Stimulated activated CD4-positive, alpha-beta T cell treated with anti-CD3 and anti-CD28 coated beads, Interleukin-1b, Interleukin-23, amount 100 ng/mL, for 24 hours (primary cell): ENCODE data around the gene DCDC1.

Experiments used
- DNase-seq, 4 experiments: peaks; one replicate each; pipeline ENCODE4 v3.0.0-alpha.2; 2020; ENCODE audit warnings: low read depth in 4 of 4, low spot score in 1 of 4

The DCDC1 gene

DNA sequence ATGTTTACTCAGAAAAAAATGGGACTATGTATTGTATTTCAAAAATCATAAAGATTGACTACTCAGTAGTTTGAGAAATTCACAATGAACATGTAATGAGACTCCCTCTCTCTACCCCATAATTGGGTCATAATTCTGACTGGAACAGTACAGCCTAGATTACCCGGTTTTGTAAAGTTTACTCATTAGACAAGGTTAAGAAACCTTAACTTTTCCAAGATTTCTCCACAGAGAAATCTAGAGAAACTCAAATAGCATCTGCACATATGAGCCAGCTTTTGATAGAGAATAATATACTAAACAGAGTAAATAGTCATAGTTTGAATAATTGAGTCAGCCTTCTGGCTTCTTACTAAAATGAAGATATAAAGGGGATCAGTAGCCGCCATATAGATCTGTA, 452.3 kb downstream of the DCDC1 start:
- DNase-seq, result no peak

DNA sequence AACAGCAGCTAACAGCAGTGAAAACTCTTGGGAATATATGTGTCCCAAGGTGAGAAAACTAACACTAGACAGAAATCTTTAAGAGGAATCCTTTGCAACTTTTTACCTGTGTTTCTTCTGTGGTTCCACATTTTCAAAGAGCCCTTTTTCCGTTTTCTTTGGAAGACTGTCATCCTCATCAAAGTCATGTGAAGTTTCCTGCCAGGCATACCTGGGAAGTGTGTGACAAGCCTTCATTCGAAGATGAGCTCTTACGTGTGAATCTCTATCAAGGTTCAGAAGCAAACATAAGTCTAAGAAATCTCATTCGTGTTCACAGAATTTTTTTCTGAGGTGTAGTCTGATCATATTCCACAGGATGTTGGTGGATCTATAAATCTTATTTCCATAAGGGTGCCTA, 452.8 kb downstream of the DCDC1 start:
- DNase-seq, result no peak

- DNase-seq, result no peak
Observed at GRCh38 chr11:30914143-30914762, 455.3 kb downstream of the DCDC1 start.

GRCh38 chr11:30911247-30911646, 458.3 kb downstream of the DCDC1 start:
- no peak for DNase-seq

DNA sequence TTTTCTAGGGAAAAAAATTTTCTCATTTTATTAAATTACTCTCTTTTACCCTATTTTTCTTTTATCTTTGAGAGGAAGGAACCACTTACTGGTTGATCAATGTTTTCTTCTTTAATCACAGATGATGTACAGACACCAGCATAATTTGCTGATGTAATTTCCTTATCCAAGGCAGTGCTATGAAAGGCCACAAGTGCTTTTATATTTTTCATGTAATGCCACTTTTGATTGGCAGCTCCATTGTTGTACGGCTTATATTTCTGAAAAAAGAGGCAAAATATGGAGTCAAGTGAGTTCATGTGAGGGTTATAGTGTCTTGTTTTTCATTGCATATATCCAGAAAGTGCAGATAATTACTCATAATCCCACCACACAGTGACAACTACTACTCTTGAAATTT, 460.7 kb downstream of the DCDC1 start:
- no peak for DNase-seq

DNA sequence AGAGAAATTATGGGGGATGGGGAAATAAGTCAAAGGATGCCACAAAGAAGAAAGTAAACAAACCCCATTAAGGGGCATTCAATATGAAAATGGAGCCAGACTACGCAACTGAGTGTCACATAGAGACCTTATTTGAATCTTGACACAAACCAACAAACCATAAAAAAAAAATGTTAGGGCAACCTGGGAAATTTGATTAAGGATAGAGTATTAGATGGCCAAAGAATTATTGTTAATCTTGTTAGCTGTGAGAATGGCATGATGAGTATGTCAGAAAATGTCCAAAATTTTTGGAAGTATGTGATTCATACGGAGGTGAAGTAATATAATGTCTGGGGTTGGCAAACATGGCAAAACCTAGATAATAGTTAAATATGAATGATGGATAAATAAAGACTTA, 461.3 kb downstream of the DCDC1 start:
- DNase-seq, result no peak

DNA sequence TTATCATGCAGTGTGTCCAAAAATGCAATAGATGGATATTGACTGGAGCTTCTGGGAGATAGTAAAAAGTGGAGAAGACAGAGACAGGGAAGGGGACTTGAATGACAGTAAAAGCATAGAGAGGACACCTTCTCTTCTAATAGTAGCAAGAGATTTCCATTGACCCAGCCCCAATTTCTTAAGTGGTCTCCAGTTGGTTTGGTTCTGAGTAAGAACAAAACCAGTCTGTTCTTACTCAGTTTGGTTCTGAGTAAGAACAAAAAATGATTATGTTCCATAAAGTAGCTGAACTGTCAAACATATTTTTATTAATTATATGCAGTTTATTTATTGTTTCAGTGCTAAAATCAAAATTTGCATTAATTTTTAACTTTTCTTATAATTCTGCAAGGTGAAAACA, 466.6 kb downstream of the DCDC1 start:
- no peak for DNase-seq

DNA sequence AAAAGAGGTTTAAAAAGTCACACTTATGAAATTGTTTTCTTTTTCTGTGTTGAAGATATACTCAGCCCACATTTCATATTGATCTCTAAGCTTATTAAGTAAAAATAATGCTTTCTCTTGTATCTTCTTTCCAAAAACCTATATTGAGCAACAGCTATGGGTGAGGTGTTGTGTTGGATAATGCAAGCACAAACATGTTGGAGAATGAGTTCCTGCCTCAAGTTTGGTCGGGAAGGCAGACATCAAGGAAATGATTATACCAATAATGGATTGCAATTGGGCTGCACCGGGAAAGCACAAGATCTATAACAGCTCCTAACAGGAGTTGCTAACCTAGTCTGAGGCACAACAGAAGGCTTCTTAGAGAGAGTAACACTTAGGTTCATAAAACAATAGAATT, 474.5 kb downstream of the DCDC1 start:
- no peak for DNase-seq

- no peak for DNase-seq
Observed at GRCh38 chr11:30893318-30893717, 476.2 kb downstream of the DCDC1 start.

GRCh38 chr11:30889143-30889794, 480.3 kb downstream of the DCDC1 start:
- DNase-seq, result no peak

GRCh38 chr11:30879322-30880005, 490.1 kb downstream of the DCDC1 start:
- DNase-seq, result no peak

DNA sequence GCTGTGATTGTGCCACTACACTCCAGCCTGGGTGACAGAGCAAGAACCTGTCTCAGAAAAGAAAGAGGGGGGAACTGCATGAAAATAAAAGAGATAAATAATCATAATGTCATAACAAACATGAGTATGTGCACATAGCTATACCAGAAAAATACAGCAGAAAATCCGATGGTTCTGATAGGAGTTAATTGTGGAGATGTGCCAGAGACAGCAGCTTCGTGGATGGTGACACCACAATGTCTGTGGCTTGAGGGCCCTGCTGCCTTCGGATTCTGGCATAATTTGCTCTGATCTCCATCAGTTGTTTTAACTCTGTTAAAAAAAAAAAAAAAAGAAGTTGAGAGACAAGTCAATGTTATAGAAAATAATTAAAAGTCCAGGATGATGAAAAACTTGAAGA, 491.1 kb downstream of the DCDC1 start:
- DNase-seq, result no peak

- no peak for DNase-seq
Observed at GRCh38 chr11:30876663-30877396, 492.7 kb downstream of the DCDC1 start.

GRCh38 chr11:30876228-30876627, 493.3 kb downstream of the DCDC1 start:
- no peak for DNase-seq

- DNase-seq, result no peak
Observed at GRCh38 chr11:30875806-30876205, 493.7 kb downstream of the DCDC1 start.

DNA sequence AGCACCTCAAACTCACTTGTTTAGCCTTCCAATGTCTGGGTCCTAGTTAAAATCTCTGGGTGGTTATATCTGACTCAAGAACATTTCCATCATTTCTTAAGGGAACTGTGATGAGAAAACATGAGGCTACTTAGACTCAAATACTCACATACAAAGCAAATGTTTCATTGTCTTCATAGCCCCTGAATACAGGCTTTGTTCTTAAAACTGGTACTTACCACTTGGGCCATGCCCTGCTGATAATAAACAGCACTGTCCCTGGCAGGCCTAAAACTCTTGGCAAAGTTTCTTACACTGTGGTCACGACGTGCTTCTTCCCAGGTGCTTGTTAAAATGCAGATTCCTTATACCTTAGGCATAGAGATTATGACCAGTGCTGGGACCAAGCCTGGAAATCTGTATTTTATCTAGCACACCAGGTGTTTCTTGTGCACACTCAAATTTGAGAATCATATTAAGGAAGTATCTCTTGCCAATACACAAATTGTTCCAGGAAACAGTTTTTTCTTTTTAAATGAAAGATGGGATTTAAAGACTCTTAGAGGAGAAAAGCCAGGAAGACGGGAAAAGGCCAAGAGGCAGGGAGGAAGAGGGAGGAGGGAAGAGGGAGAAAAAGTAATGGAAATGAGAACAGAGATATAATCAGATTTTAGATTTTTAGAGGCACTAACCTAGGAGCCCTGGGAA, 495.5 kb downstream of the DCDC1 start:
- no peak for DNase-seq

DNA sequence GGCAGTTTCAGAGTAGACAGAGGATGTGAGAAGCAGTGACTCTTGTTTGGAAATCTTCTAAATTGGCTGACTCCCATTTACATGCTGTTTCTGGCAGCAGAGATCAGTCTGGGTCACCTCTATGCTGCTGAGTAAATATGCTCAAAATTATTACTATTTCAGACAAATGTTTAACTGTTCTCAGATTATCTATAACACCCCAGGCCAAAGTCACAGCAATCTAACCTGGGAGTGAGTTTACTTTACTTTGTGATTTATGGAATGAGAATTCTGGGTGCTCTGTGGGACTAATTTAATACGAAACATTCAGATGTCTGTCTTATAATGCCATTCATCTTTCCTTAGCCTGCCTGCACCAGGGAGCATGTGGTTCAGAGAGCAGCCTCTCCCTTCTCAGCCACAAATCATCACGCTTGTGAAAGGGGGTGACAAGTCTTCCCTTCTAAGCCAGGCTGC, 500.9 kb downstream of the DCDC1 start:
- no peak for DNase-seq

DNA sequence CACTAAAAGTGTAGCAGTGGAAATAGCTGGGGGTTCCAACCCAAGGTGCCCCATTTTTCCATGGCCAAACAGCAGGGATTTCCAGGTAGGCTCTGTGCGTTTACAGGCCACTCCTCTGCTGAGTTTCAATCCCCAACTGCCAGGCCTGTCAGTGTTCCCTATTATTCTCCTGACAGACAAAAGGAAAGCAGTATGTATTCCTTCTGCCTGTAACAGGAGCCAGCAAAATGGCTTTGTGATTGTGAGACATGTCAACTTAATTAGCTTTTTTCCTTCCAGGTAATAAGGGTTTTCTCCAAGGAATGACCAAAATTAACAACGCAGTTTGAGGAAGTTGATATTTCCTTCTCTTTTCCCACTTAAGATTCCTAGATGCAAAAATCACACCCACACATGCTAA, 506.3 kb downstream of the DCDC1 start:
- no peak for DNase-seq

DNA sequence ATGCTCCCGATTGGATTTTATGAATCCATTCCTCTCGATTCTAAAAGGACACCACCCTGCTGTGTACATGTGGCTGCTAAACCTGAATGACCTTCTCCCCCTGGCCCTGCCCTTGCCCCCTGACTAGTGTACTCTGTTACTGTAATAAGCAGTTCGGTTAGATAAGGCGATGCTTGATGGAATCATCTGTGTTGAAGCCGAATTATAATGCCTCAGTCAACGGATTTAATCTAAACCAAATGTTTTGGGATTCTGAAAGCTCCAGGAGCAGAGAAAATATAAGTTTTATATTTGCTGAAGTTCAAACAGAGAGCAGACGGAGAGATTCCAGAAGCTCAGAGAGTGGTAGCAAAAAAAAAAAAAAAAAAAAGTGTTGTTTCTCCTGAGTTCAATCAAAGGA, 508.0 kb downstream of the DCDC1 start:
- DNase-seq, result no peak

GRCh38 chr11:30861064-30861463, 508.5 kb downstream of the DCDC1 start:
- DNase-seq, result no peak

GRCh38 chr11:30860146-30860545, 509.4 kb downstream of the DCDC1 start:
- DNase-seq, result no peak
